HEK293 (cell line): Measurements from ENCODE around the gene LRRC4C.

Experiments
- CTCF ChIA-PET: fragments of 350-600 bp; formaldehyde crosslinking; extraction: SDS; loops from one replicate; lab custom pipeline; 2021; ENCODE audit warnings: antibody characterized with exemption; lab: Yijun Ruan, JAX
- POLR2A ChIA-PET: fragments of 300-600 bp; formaldehyde crosslinking; extraction: SDS; loops from one replicate; lab custom pipeline; 2020; ENCODE audit warnings: antibody characterized with exemption, inconsistent platforms; lab: Yijun Ruan, JAX
- H3K27ac ChIP-seq: fragments of 200-500 bp; sonication (Bioruptor generic); 2 replicates; pipeline ENCODE4 v1.5.1; 2014; ENCODE audit warnings: low read depth, low read length, control low read depth, inconsistent platforms; ENCODE audit errors: extremely low read depth
- H3K36me3 ChIP-seq, 2 experiments: fragments of 200-500 bp in 1 of 2; sonication (Bioruptor generic) in 1 of 2; 1 replicate in 1 of 2; 2 replicates in 1 of 2; pipeline ENCODE4 v1.5.1; 2014 to 2017; ENCODE audit warnings: inconsistent platforms in 2 of 2, low read length in 2 of 2; ENCODE audit not compliant: control insufficient read depth in 2 of 2, insufficient read depth in 1 of 2
- H3K4me1 ChIP-seq: fragments of 200-500 bp; sonication (Bioruptor generic); 2 replicates; pipeline ENCODE4 v1.5.1; 2014; ENCODE audit warnings: mild to moderate bottlenecking, low read length, inconsistent platforms; ENCODE audit not compliant: control insufficient read depth, insufficient read depth
- H3K4me3 ChIP-seq: 2 replicates; pipeline ENCODE4 v1.5.1; 2011; ENCODE audit warnings: low read depth, mild to moderate bottlenecking, control low read depth, low read length, moderate library complexity
- H3K9me3 ChIP-seq: fragments of 200-500 bp; sonication (Bioruptor generic); 2 replicates; pipeline ENCODE4 v1.5.1; 2014; ENCODE audit warnings: low read depth, low read length, inconsistent platforms; ENCODE audit not compliant: control insufficient read depth, insufficient read depth
- INSM2 ChIP-seq: fragments of 450-650 bp; formaldehyde crosslinking; IDR thresholded peaks from 2 replicates; pipeline ENCODE4 v1.5.1; 2016; ENCODE audit warnings: missing biosample characterization, missing genetic modification characterization
- KLF1 ChIP-seq: fragments of 450-650 bp; formaldehyde crosslinking; IDR thresholded peaks from 2 replicates; pipeline ENCODE4 v1.5.1; 2016; ENCODE audit warnings: missing biosample characterization, missing genetic modification characterization
- RBAK ChIP-seq: fragments of 450-650 bp; formaldehyde crosslinking; IDR thresholded peaks from 2 replicates; pipeline ENCODE4 v1.5.1; 2016; ENCODE audit warnings: missing biosample characterization, missing genetic modification characterization
- SALL2 ChIP-seq: fragments of 450-650 bp; formaldehyde crosslinking; IDR thresholded peaks from 2 replicates; pipeline ENCODE4 v1.5.0; 2017; ENCODE audit warnings: missing biosample characterization, mild to moderate bottlenecking, missing genetic modification characterization, borderline replicate concordance
- SCRT1 ChIP-seq: fragments of 450-650 bp; formaldehyde crosslinking; IDR thresholded peaks from 2 replicates; pipeline ENCODE4 v1.5.1; 2016; ENCODE audit warnings: missing biosample characterization, missing genetic modification characterization, borderline replicate concordance
- SP2 ChIP-seq: fragments of 450-650 bp; formaldehyde crosslinking; IDR thresholded peaks from 2 replicates; pipeline ENCODE4 v1.5.1; 2016; ENCODE audit warnings: missing biosample characterization, missing genetic modification characterization
- WT1 ChIP-seq: fragments of 450-650 bp; formaldehyde crosslinking; IDR thresholded peaks from 2 replicates; pipeline ENCODE4 v1.5.1; 2016; ENCODE audit warnings: missing biosample characterization, missing genetic modification characterization
- ZBTB48 ChIP-seq: fragments of 450-650 bp; formaldehyde crosslinking; IDR thresholded peaks from 2 replicates; pipeline ENCODE4 v1.5.1; 2016; ENCODE audit warnings: missing biosample characterization, missing genetic modification characterization
- ZBTB8A ChIP-seq: fragments of 450-650 bp; formaldehyde crosslinking; IDR thresholded peaks from 2 replicates; pipeline ENCODE4 v1.5.1; 2016; ENCODE audit warnings: missing biosample characterization, missing genetic modification characterization
- ZNF138 ChIP-seq: fragments of 450-650 bp; formaldehyde crosslinking; IDR thresholded peaks from 2 replicates; pipeline ENCODE4 v1.5.1; 2016; ENCODE audit warnings: missing biosample characterization, missing genetic modification characterization, borderline replicate concordance
- ZNF146 ChIP-seq: fragments of 450-650 bp; formaldehyde crosslinking; IDR thresholded peaks from 2 replicates; pipeline ENCODE4 v1.5.1; 2016; ENCODE audit warnings: missing biosample characterization, missing genetic modification characterization
- ZNF19 ChIP-seq: fragments of 450-650 bp; formaldehyde crosslinking; IDR thresholded peaks from 2 replicates; pipeline ENCODE4; 2016; ENCODE audit warnings: missing biosample characterization, missing genetic modification characterization, low read depth
- ZNF23 ChIP-seq: fragments of 450-650 bp; formaldehyde crosslinking; IDR thresholded peaks from 2 replicates; pipeline ENCODE4 v1.5.1; 2016; ENCODE audit warnings: missing biosample characterization, missing genetic modification characterization, borderline replicate concordance
- ZNF48 ChIP-seq: fragments of 450-650 bp; formaldehyde crosslinking; IDR thresholded peaks from 2 replicates; pipeline ENCODE4 v1.5.1; 2016; ENCODE audit warnings: missing biosample characterization, missing genetic modification characterization
- ZNF518A ChIP-seq: fragments of 450-650 bp; formaldehyde crosslinking; conservative IDR thresholded peaks from 2 replicates; pipeline ENCODE4 v1.5.1; 2016; ENCODE audit warnings: low read depth, missing biosample characterization, missing genetic modification characterization
- ZNF521 ChIP-seq: fragments of 450-650 bp; formaldehyde crosslinking; IDR thresholded peaks from 2 replicates; pipeline ENCODE4 v1.5.1; 2017; ENCODE audit warnings: missing biosample characterization, mild to moderate bottlenecking, missing genetic modification characterization
- ZNF580 ChIP-seq: fragments of 450-650 bp; formaldehyde crosslinking; IDR thresholded peaks from 2 replicates; pipeline ENCODE4 v1.5.1; 2016; ENCODE audit warnings: missing biosample characterization, missing genetic modification characterization
- ZNF621 ChIP-seq: fragments of 450-650 bp; formaldehyde crosslinking; IDR thresholded peaks from 2 replicates; pipeline ENCODE4 v1.5.1; 2017; ENCODE audit warnings: missing biosample characterization, missing genetic modification characterization
- ZNF624 ChIP-seq: fragments of 450-650 bp; formaldehyde crosslinking; IDR thresholded peaks from 2 replicates; pipeline ENCODE4 v1.5.1; 2017; ENCODE audit warnings: missing biosample characterization, missing genetic modification characterization
- ZNF707 ChIP-seq: fragments of 450-650 bp; formaldehyde crosslinking; IDR thresholded peaks from 2 replicates; pipeline ENCODE4 v1.5.1; 2016; ENCODE audit warnings: missing biosample characterization, missing genetic modification characterization
- ZSCAN23 ChIP-seq: fragments of 450-650 bp; formaldehyde crosslinking; IDR thresholded peaks from 2 replicates; pipeline ENCODE4 v1.5.1; 2016; ENCODE audit warnings: missing biosample characterization, missing genetic modification characterization
- ZXDB ChIP-seq: fragments of 450-650 bp; formaldehyde crosslinking; IDR thresholded peaks from 2 replicates; pipeline ENCODE4 v1.5.1; 2016; ENCODE audit warnings: missing biosample characterization, missing genetic modification characterization
- TF ChIP-seq, protein P1 (sequence below): fragments of 450-650 bp; formaldehyde crosslinking; IDR thresholded peaks from 2 replicates; pipeline ENCODE4 v1.5.1; 2016; ENCODE audit warnings: missing biosample characterization, missing genetic modification characterization, low read depth

Gene LRRC4C

GRCh38 chr11:41040474-41040873 lies 419.0 kb downstream of the LRRC4C start:
- Histone ChIP-seq H3K4me1 (no peaks in the 10 kb centered on the region), H3K9me3 (no peaks in the 10 kb centered on the region), H3K36me3 (no peaks in the 10 kb centered on the region), H3K27ac (no peak overlapping the region), H3K4me3 (no peak overlapping the region)
- TF ChIP-seq ZNF138 (tag by site-specific recombination), result no peak
- no peak for TF ChIP-seq ZBTB8A (tag by site-specific recombination)
- TF ChIP-seq ZNF19 (tag by site-specific recombination), result no peak
- TF ChIP-seq SCRT1 (tag by site-specific recombination), result no peak
- TF ChIP-seq KLF1 (tag by site-specific recombination), result no peak
- TF ChIP-seq ZNF48, result no peak
- TF ChIP-seq ZNF624 (tag by site-specific recombination), result no peak
- no peak for TF ChIP-seq ZNF580 (tag by site-specific recombination)
- no peak for TF ChIP-seq SP2 (tag by site-specific recombination)
- TF ChIP-seq WT1 (tag by site-specific recombination), result no peak
- TF ChIP-seq ZNF518A (tag by site-specific recombination), result no peak
- no peak for TF ChIP-seq ZNF621 (tag by site-specific recombination)
- TF ChIP-seq ZNF23 (tag by site-specific recombination), result no peak
- TF ChIP-seq, protein P1, sequence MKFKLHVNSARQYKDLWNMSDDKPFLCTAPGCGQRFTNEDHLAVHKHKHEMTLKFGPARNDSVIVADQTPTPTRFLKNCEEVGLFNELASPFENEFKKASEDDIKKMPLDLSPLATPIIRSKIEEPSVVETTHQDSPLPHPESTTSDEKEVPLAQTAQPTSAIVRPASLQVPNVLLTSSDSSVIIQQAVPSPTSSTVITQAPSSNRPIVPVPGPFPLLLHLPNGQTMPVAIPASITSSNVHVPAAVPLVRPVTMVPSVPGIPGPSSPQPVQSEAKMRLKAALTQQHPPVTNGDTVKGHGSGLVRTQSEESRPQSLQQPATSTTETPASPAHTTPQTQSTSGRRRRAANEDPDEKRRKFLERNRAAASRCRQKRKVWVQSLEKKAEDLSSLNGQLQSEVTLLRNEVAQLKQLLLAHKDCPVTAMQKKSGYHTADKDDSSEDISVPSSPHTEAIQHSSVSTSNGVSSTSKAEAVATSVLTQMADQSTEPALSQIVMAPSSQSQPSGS, result no peak
- no peak for TF ChIP-seq ZNF521 (tag by site-specific recombination)
- TF ChIP-seq ZNF707 (tag by site-specific recombination), result no peak
- TF ChIP-seq RBAK (tag by site-specific recombination), result no peak
- no peak for TF ChIP-seq SALL2
- CTCF ChIA-PET, result no interaction called here
- POLR2A ChIA-PET, result no interaction called here

DNA sequence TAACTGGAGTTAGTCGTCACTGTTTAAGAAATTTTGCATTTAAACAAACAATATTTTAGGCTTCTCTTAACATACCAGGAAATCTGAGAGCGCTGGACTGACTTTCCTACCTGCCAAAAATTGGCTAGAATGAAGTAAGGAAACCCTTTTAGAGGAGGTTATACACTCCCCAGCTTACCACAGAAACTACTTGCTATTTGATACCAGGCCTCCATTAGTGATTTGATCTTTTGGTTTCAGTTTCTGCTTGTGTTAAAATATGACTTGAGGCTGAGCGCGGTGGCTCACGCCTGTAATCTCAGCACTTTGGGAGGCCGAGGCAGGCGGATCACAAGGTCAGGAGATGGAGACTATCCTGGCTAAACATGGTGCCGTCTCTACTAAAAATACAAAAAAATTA lies 419.9 kb downstream of the LRRC4C start:
- no peak overlapping the region for H3K27ac ChIP-seq
- no peak overlapping the region for H3K4me3 ChIP-seq
- ChIA-PET POLR2A (no interaction called here), CTCF (interaction anchor here (0.5 to 0.7 kb wide), 2 partner anchors 15 to 76 kb away, joined by 3 to 4 read pairs; no protein-coding TSS in a partner anchor)
- no peaks in the 10 kb centered on the region for H3K4me1 ChIP-seq
- TF ChIP-seq ZXDB (tag by site-specific recombination) (no peak), ZBTB48 (tag by site-specific recombination) (no peak), INSM2 (tag by site-specific recombination) (no peak), ZNF146 (tag by site-specific recombination) (no peak), ZSCAN23 (tag by site-specific recombination) (no peak)
- no peaks in the 10 kb centered on the region for H3K36me3 ChIP-seq
- no peaks in the 10 kb centered on the region for H3K9me3 ChIP-seq
